ENCODE results near the gene PRRC1.
A peak's percentile ranks its signal among the peaks of the same experiment; 100 is the strongest.
"Not testable (repeated sequence)": the region's sequence is repeated elsewhere in the genome, so short reads cannot be mapped to it uniquely, and the experiment has no call there.

PRRC1 gene

GRCh38 chr5:127540553-127540952, 23.1 kb downstream of the PRRC1 start:
- not testable (repeated sequence) for DNase-seq

- not testable (repeated sequence) for DNase-seq
Observed at GRCh38 chr5:127545249-127545648, 27.8 kb downstream of the PRRC1 start.

DNA sequence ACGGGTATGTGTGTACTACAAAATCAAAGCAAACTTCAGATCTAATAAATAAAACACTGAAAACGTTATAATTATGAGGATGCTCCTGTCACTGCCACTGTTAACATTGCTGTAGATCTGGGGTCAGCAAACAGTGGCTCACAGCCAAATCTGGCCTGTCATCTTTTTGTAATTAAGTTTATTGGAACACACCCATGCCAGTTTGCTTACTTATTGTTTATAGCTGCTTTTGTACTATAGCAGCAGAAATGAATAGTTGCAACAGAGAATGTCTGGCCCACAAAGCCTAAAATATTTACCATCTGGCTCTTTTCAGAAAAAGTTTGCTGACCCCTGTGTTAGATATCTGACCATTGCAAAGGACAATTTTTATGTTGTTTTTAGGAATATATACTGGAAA, 32.1 kb downstream of the PRRC1 start:
- DNase-seq = no peak

- DNase-seq = no peak
Observed at GRCh38 chr5:127550652-127551409, 33.4 kb downstream of the PRRC1 start.

DNA sequence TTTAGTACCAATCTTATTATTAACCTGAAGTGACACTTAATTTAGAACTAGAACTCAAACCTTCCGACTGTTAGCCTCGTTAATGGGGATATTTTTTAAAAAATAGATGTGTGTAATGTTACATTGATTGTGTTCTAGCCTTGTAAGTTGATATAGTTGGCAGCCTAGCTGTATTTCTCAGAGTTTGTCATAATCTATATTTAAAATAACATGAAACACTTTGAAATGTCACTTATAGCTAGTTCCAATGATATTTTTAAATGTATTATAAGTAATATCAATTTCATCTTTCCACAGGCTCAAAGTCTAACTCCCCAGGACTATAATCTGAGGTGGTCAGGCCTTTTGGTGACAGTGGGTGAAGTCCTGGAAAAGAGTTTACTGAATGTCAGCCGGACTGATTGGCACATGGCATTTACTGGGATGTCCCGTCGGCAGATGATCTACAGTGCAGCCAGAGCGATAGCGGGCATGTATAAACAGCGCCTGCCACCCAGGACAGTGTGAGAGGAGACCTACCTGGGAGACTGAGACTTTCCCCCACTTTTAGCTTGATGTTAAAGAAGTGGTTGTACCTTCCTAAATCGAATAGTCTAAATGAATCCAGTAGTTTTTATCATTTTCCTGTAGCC, 34.1 kb downstream of the PRRC1 start:
- no peak for DNase-seq

- no peak for DNase-seq
Observed at GRCh38 chr5:127555826-127556225, 38.4 kb downstream of the PRRC1 start.

GRCh38 chr5:127556609-127557334, 39.3 kb downstream of the PRRC1 start:
- no peak for DNase-seq

DNA sequence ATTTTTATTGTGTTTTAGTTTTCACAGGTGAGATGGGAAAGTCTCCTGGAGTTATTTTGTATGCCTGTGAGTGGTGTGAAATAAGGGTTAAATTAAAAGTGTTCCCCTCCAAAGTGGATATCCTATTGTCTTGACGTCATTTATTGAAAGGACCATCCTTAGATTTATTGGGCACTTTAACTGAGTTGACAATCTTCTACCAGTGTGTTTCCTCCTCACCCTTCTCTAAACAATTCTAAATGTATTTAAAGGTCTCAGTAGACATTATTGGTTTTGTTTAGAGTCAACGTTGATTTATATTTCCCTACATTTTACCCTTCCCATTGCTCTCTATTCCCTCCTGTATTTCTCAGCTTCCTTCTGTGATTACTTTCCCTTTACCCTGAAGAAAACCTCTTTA, 40.8 kb downstream of the PRRC1 start:
- no peak for DNase-seq

GRCh38 chr5:127561254-127561653, 43.8 kb downstream of the PRRC1 start:
- DNase-seq = no peak

DNA sequence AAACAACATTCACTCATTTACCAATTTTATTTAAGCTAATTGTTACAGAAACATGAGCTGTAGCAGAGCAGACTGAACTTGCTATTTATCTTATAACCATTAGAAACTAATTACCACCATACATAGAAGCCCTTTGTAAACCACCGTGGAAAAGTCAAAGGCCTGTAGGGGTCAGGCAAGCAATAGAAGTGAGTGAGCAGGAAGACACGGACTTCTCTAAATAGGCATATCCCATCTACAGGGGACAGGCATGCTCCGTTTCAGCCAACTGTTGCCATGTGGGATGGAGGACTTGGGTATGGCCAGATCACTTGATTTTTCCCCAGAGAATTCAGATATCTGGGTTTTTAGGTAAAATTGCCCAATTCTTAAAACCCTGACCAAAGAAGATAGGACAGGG, 44.8 kb downstream of the PRRC1 start:
- peak in 6 of 58 donors; percentile 1 to 30 (median 6) for DNase-seq

DNA sequence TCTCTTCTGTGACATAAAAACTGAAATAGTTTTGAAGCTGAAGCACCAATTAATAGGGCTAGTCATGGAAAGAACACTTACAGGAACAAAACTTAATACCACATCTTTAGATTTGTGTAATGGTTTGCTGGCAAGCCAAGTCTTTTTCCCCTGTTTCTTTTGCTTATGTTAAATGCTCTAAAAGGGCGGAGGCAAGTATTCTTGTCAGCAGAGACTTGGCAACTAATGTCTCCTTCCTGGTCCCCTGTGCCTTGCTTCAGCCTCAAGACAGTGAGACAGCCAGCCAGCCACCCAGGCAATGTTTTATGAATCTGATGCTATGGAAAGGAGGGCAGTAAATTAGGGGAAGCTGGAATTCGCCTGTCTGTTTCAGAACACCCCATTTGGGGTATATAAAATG, 45.7 kb downstream of the PRRC1 start:
- no peak for DNase-seq

DNA sequence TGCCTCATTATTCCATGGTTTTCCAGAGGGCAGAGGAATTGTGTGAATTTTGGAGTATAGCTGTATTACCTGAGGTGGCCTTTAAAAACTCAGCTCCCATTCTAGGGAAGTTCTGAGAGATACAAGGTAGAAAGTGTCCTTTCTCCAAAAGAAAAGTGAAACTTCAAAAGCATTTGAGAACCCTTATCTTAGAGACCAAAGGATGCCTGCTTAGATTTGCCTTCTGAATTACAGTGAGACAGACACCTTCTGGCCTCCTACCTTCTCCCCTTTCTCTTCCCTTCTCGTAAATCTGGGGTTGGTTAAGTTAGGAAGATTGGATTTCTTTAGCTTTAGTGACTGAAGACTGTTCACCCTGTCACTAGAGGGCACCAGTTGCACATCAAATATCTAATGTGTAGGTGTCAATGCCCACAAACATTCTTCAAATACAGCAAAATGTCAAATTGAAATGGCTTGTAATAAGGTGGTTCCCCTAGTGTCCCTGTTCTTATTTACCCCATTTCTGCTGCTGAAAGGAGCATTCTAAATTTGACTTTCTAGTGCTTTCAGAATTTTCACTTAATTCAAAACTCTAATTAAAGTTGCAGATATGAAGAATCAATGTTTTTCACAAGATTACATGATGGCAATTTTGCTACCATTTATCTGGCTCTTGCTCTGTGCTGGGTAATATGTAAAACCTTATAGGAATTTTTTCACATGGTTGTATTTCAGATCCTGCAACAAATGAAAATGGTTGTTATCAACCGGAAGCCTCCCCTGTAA, 46.7 kb downstream of the PRRC1 start:
- DNase-seq = peak in 19 of 58 donors; percentile 1 to 60 (median 14)

DNA sequence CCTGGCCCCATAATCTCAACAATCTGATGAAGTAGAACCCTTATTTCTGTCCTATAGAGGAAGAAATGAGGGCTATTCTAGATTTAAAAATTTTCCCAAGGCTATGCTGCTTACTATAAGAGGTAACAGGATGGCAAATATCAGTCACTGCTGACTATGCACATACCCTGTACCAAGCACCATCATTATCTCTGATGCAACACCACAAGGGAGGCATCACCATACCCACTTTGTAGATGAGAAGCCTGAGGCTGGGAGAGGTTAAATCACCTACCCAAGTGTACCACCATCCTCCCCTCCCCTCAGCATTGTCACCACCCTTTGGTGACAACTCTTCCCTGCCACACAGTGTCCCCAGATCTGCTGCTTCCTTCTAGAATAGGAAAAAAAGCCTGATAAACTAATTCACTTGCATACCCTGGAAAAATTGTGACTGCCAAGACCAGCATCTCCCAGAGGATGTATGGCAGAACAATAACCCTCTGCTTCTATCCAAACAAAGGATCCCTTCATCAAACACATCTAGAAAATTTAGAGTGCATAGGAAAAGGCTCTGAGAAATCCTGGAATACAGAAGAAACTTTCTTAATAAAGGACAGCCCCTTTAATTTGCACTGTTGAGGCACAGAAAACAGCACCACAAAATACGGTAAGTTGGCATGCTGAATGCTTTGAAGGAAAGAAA, 48.3 kb downstream of the PRRC1 start:
- DNase-seq = peak in 1 of 58 donors; percentile 3

- no peak for DNase-seq
Observed at GRCh38 chr5:127567026-127567768, 49.8 kb downstream of the PRRC1 start.

GRCh38 chr5:127568166-127568565, 50.7 kb downstream of the PRRC1 start:
- no peak for DNase-seq

- DNase-seq = not testable (repeated sequence)
Observed at GRCh38 chr5:127569471-127569870, 52.0 kb downstream of the PRRC1 start.

DNA sequence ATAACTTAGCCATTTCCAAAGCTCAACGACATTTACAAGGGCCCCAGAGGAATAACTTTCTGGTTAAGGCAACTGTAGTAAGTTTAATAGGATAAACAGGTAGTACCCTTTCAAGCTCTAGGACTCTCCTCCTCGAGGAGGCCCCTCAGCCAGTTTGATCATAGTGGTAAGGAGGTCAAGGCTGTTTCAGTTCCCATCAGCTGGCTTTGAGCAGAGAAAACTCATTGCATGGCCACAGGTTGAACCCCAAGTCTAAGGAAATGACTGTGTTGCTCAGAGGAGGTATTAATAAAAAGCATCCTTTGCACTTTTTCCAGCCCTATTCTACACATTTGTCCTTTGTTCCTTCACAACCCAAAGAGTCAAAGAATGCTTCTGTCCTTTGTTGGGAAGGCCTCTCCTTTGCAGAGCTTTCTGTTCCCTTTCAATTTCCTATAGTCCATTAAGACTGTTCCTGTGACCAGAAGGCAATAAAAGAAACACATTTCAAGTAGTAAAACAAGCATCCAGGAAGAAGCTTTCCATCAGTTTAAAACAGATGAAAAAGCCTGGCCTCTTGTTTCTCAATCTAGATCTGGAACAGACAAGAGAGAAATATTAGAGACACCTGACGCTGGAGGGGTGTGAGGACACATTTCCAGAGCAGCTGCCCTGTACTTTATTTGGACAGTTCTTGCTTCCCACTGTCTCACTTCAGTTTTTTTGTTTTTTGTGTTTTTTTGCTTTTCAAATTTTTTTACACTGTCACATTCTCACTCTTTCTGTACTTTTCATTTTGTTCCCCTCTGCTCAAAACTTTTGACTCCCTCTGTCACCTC, 54.1 kb downstream of the PRRC1 start:
- no peak for DNase-seq

DNA sequence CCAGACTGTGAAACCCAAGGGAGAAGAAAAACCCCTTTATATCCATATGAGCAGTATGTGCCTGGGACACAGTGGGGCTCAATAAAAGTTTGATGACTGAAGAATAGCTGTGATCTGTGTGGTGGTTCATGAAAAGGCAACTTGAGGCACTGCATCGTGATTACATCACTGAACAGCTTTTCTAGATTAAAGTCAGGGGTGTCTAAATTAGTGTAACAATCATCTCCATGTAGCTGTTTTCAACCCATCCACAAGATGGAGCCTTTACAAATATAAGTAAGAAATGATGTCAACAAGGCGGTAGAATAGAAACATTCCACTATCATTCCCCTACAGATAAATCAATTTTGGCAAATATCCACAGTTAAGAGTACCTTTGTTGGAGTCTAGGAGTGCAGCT, 55.5 kb downstream of the PRRC1 start:
- DNase-seq = no peak

Measured in anterior cingulate cortex (tissue), 58 donors.